CD4-positive, alpha-beta memory T cell (primary cell): Measurements from ENCODE around the gene PTCD1. TPM values are rescaled to one million over a fixed set of nuclear protein-coding genes. Genes with fewer than 3 reads are reported as not detected.

Source experiments
- CTCF ChIA-PET: fragments of 350-600 bp; sonication (Branson Sonifier 250); formaldehyde crosslinking; loops from one replicate; lab custom pipeline; 2021; ENCODE audit warnings: inconsistent platforms; ENCODE audit not compliant: partially characterized antibody; lab: Charles Lee
- POLR2A ChIA-PET: fragments of 350-600 bp; sonication (Branson Sonifier 250); formaldehyde crosslinking; loops from one replicate; lab custom pipeline; 2021; ENCODE audit not compliant: partially characterized antibody; lab: Charles Lee
- DNase-seq, 5 donors: peaks; one replicate each; pipeline versions ENCODE4 v3.0.0 to v3.0.0-alpha.2; 2020 to 2022; ENCODE audit warnings: mixed read lengths in 1 of 5
- H3K27ac ChIP-seq: one replicate; pipeline ENCODE4 v1.7.0; 2013; ENCODE audit warnings: low read depth, low read length
- H3K27me3 ChIP-seq: 2 replicates; pipeline ENCODE4 v1.7.0; 2013; ENCODE audit warnings: mild to moderate bottlenecking, low read length, moderate library complexity; ENCODE audit not compliant: insufficient read depth
- H3K36me3 ChIP-seq: 2 replicates; pipeline ENCODE4 v1.7.0; 2013; ENCODE audit warnings: mild to moderate bottlenecking, low read length, moderate library complexity; ENCODE audit not compliant: insufficient read depth
- H3K4me1 ChIP-seq: 2 replicates; pipeline ENCODE4 v1.7.0; 2013; ENCODE audit warnings: mild to moderate bottlenecking, low read length, moderate library complexity; ENCODE audit not compliant: insufficient read depth
- H3K4me3 ChIP-seq, 2 donors: one replicate each; pipeline ENCODE4 v1.7.0; 2013; ENCODE audit warnings: low read length in 2 of 2, mild to moderate bottlenecking in 1 of 2
- H3K9me3 ChIP-seq, 2 donors: one replicate each; pipeline ENCODE4 v1.7.0; 2013; ENCODE audit warnings: low read length in 2 of 2, control low read depth in 1 of 2; ENCODE audit not compliant: control insufficient read depth in 1 of 2
- H3K27ac Mint-ChIP-seq, 7 donors: one replicate each; pipeline ENCODE4 v1.8.0; 2020 to 2021; ENCODE audit warnings: mixed read lengths in 7 of 7, mild to moderate bottlenecking in 6 of 7, inconsistent platforms in 3 of 7, moderate library complexity in 3 of 7
- H3K27me3 Mint-ChIP-seq, 2 donors: one replicate each; pipeline ENCODE4 v1.8.0; 2020 to 2021; ENCODE audit warnings: mixed read lengths in 2 of 2
- H3K36me3 Mint-ChIP-seq, 2 donors: one replicate each; pipeline ENCODE4 v1.8.0; 2020 to 2021; ENCODE audit warnings: mixed read lengths in 2 of 2, inconsistent platforms in 1 of 2, mild to moderate bottlenecking in 1 of 2
- H3K4me1 Mint-ChIP-seq, 4 donors: one replicate each; pipeline ENCODE4 v1.8.0; 2020 to 2021; ENCODE audit warnings: mixed read lengths in 4 of 4, mild to moderate bottlenecking in 1 of 4
- H3K4me3 Mint-ChIP-seq, 8 donors: one replicate each; pipeline ENCODE4 v1.8.0; 2020 to 2021; ENCODE audit warnings: mixed read lengths in 8 of 8, mild to moderate bottlenecking in 7 of 8, moderate library complexity in 6 of 8, inconsistent platforms in 3 of 8
- H3K9me3 Mint-ChIP-seq, 8 donors: one replicate each; pipeline ENCODE4 v1.8.0; 2020 to 2021; ENCODE audit warnings: mixed read lengths in 8 of 8, mild to moderate bottlenecking in 5 of 8, inconsistent platforms in 3 of 8, moderate library complexity in 1 of 8
- intact Hi-C: fragments of 100-400 bp; cut with micrococcal nuclease; formaldehyde crosslinking; loops from one replicate; pipeline ENCODE4 v1.15.1; 2023
- polyA plus RNA-seq, 2 donors: library from polyadenylated mRNA; unstranded; fragments of 300-500 nt; fragmentation: Illumina TruSeq; gene quantifications; one replicate each; pipeline ENCODE4 v1.2.3, GENCODE V29; 2021
- total RNA-seq, 2 experiments: library from RNA; stranded (reverse); gene quantifications; one replicate each; pipeline ENCODE4 v1.2.3, GENCODE V29; 2021

Gene PTCD1
- total and polyA plus RNA-seq, 4 experiments from 2014 or later: 1.00 to 7.7 (median 5.7) TPM

- Mint-ChIP-seq H3K36me3 (peaks cover 14 to 56% of the 10 kb centered on the region in 2 donors), H3K27ac (peak overlapping the region in 1 of 7 donors; percentile 12), H3K4me1 (peaks cover 0 to 5% (median 1%) of the 10 kb centered on the region in 4 donors), H3K27me3 (no peaks in the 10 kb centered on the region), H3K4me3 (no peak overlapping the region), H3K9me3 (no peaks in the 10 kb centered on the region)
- intact Hi-C loops: no loop called here
- H3K4me3 ChIP-seq: no peak overlapping the region
- ChIA-PET CTCF (no interaction called here), POLR2A (no interaction called here)
- no peak overlapping the region for H3K27ac ChIP-seq
- DNase-seq: no peak
- no peaks in the 10 kb centered on the region for H3K9me3 ChIP-seq
- no peaks in the 10 kb centered on the region for H3K4me1 ChIP-seq
- peaks cover 55% of the 10 kb centered on the region for H3K36me3 ChIP-seq
- H3K27me3 ChIP-seq: no peaks in the 10 kb centered on the region
Measured at GRCh38 chr7:99451936-99452335, 13.3 kb upstream of the PTCD1 start.

- Histone ChIP-seq H3K36me3 (peaks cover 55% of the 10 kb centered on the region), H3K27ac (no peak overlapping the region), H3K27me3 (no peaks in the 10 kb centered on the region), H3K9me3 (no peaks in the 10 kb centered on the region), H3K4me1 (no peaks in the 10 kb centered on the region), H3K4me3 (no peak overlapping the region)
- POLR2A ChIA-PET: interaction anchor here (0.7 to 1.5 kb wide), 2 partner anchors 16 to 40 kb away, joined by 3 read pairs; partner anchors contain the start of genes ATP5MF, BUD31 and PDAP1
- no peaks in the 10 kb centered on the region for H3K9me3 Mint-ChIP-seq
- H3K4me3 Mint-ChIP-seq: no peak overlapping the region
- peaks cover 0 to 5% (median 2%) of the 10 kb centered on the region in 4 donors for H3K4me1 Mint-ChIP-seq
- peaks cover 24 to 50% of the 10 kb centered on the region in 2 donors for H3K36me3 Mint-ChIP-seq
- DNase-seq: no peak
- CTCF ChIA-PET: no interaction called here
- H3K27ac Mint-ChIP-seq: peak overlapping the region in 3 of 7 donors; percentile 38 to 47 (median 42)
- intact Hi-C loops: no loop called here
- H3K27me3 Mint-ChIP-seq: no peaks in the 10 kb centered on the region
Measured at GRCh38 chr7:99449326-99449725, 10.7 kb upstream of the PTCD1 start.

- Mint-ChIP-seq H3K27me3 (no peaks in the 10 kb centered on the region), H3K36me3 (peaks cover 23 to 46% of the 10 kb centered on the region in 2 donors), H3K4me1 (peaks cover 0 to 5% (median 2%) of the 10 kb centered on the region in 4 donors), H3K4me3 (no peak overlapping the region), H3K9me3 (no peaks in the 10 kb centered on the region), H3K27ac (no peak overlapping the region)
- ChIA-PET CTCF (no interaction called here), POLR2A (interaction anchor here (0.7 to 1.1 kb wide), 2 partner anchors 17 to 40 kb away, joined by 3 read pairs; partner anchors contain the start of genes ATP5MF, BUD31 and PDAP1)
- DNase-seq: no peak
- Histone ChIP-seq H3K27me3 (no peaks in the 10 kb centered on the region), H3K27ac (no peak overlapping the region), H3K36me3 (peaks cover 50% of the 10 kb centered on the region), H3K9me3 (no peaks in the 10 kb centered on the region), H3K4me1 (no peaks in the 10 kb centered on the region), H3K4me3 (no peak overlapping the region)
- intact Hi-C loops: no loop called here
Measured at GRCh38 chr7:99448855-99449254, 10.3 kb upstream of the PTCD1 start.

GRCh38 chr7:99447943-99448342 is 9.3 kb upstream of the PTCD1 start:
- H3K27me3 Mint-ChIP-seq: no peaks in the 10 kb centered on the region
- POLR2A ChIA-PET: interaction anchor here (0.6 to 1.1 kb wide), 2 partner anchors 18 to 40 kb away, joined by 3 read pairs; partner anchors contain the start of genes ATP5MF and PDAP1
- H3K36me3 ChIP-seq: peaks cover 47% of the 10 kb centered on the region

GRCh38 chr7:99446096-99446495 is 7.5 kb upstream of the PTCD1 start:
- Histone ChIP-seq H3K36me3 (peaks cover 47% of the 10 kb centered on the region), H3K9me3 (no peaks in the 10 kb centered on the region), H3K27ac (no peak overlapping the region), H3K4me3 (no peak overlapping the region), H3K4me1 (no peaks in the 10 kb centered on the region), H3K27me3 (no peaks in the 10 kb centered on the region)
- Mint-ChIP-seq H3K36me3 (peaks cover 19 to 49% of the 10 kb centered on the region in 2 donors), H3K27ac (peak overlapping the region in 1 of 7 donors; percentile 59), H3K4me3 (no peak overlapping the region), H3K4me1 (peaks cover 2 to 19% (median 10%) of the 10 kb centered on the region in 4 donors), H3K27me3 (no peaks in the 10 kb centered on the region), H3K9me3 (no peaks in the 10 kb centered on the region)
- POLR2A ChIA-PET: no interaction called here
- intact Hi-C loops: no loop called here
- CTCF ChIA-PET: no interaction called here
- no peak for DNase-seq

More at GRCh38 chr7:99447943-99448342, 9.3 kb upstream of the PTCD1 start:
- Histone ChIP-seq H3K27ac (no peak overlapping the region), H3K9me3 (no peaks in the 10 kb centered on the region), H3K4me3 (no peak overlapping the region), H3K4me1 (no peaks in the 10 kb centered on the region), H3K27me3 (no peaks in the 10 kb centered on the region)
- no peak overlapping the region for H3K4me3 Mint-ChIP-seq
- peak overlapping the region in 1 of 7 donors; percentile 80 for H3K27ac Mint-ChIP-seq
- CTCF ChIA-PET: no interaction called here
- no peak for DNase-seq
- H3K9me3 Mint-ChIP-seq: no peaks in the 10 kb centered on the region
- peaks cover 0 to 11% (median 5%) of the 10 kb centered on the region in 4 donors for H3K4me1 Mint-ChIP-seq
- peaks cover 20 to 47% of the 10 kb centered on the region in 2 donors for H3K36me3 Mint-ChIP-seq
- intact Hi-C loops: no loop called here

GRCh38 chr7:99440195-99440594 is 1.6 kb upstream of the PTCD1 start:
- intact Hi-C loops: no loop called here
- peak overlapping the region in 1 of 2 donors; percentile 77 for H3K4me3 ChIP-seq
- POLR2A ChIA-PET: interaction anchor here (1.0 to 3.1 kb wide), 3 partner anchors 10 to 60 kb away, joined by 3 to 25 read pairs (median 3); partner anchors contain the start of genes BUD31, PDAP1 and ZNF394
- no peak for DNase-seq
- H3K4me1 Mint-ChIP-seq: peaks cover 17 to 40% (median 30%) of the 10 kb centered on the region in 4 donors
- peak overlapping the region in 6 of 7 donors; percentile 22 to 95 (median 92) for H3K27ac Mint-ChIP-seq
- H3K27me3 Mint-ChIP-seq: no peaks in the 10 kb centered on the region
- peaks cover 17% of the 10 kb centered on the region for H3K4me1 ChIP-seq
- peaks cover 3 to 25% of the 10 kb centered on the region in 2 donors for H3K36me3 Mint-ChIP-seq
- H3K9me3 Mint-ChIP-seq: no peaks in the 10 kb centered on the region
- H3K9me3 ChIP-seq: no peaks in the 10 kb centered on the region
- peak overlapping the region; percentile 95 to 98 (median 97) for H3K4me3 Mint-ChIP-seq
- H3K36me3 ChIP-seq: peaks cover 9% of the 10 kb centered on the region
- no peaks in the 10 kb centered on the region for H3K27me3 ChIP-seq
- no peak overlapping the region for H3K27ac ChIP-seq
- CTCF ChIA-PET: no interaction called here

GRCh38 chr7:99437946-99438572 is 539 bp downstream of the PTCD1 start:
- Mint-ChIP-seq H3K27ac (peak overlapping the region; percentile 90 to 96 (median 94)), H3K27me3 (no peaks in the 10 kb centered on the region), H3K9me3 (no peaks in the 10 kb centered on the region), H3K36me3 (peaks cover 0 to 29% of the 10 kb centered on the region in 2 donors), H3K4me3 (peak overlapping the region; percentile 94 to 98 (median 96)), H3K4me1 (peaks cover 12 to 36% (median 28%) of the 10 kb centered on the region in 4 donors)
- Histone ChIP-seq H3K4me3 (peak overlapping the region; percentile 61 to 77), H3K4me1 (peaks cover 17% of the 10 kb centered on the region), H3K36me3 (peaks cover 4% of the 10 kb centered on the region), H3K9me3 (no peaks in the 10 kb centered on the region), H3K27me3 (no peaks in the 10 kb centered on the region), H3K27ac (peak overlapping the region; percentile 61)
- no peak for DNase-seq
- CTCF ChIA-PET: interaction anchor here (0.8 to 1.5 kb wide), 3 partner anchors 24 to 29 kb away, joined by 4 to 6 read pairs (median 5); partner anchors contain the start of genes ATP5MF, BUD31 and PDAP1
- intact Hi-C loops: loop anchor here (1.0 to 2.0 kb wide), 4 partner anchors 29 to 66 kb away; partner anchors contain the start of genes ARPC1B, ZKSCAN5 and ZNF789
- POLR2A ChIA-PET: interaction anchor here (0.7 to 3.1 kb wide), 10 partner anchors 8 to 121 kb away, joined by 3 to 25 read pairs (median 4); partner anchors contain the start of genes ATP5MF, BUD31, PDAP1 and ZKSCAN5
